MCF 10A (cell line): ENCODE measurements around the gene SLC26A9. TPM values are rescaled to one million over a fixed set of nuclear protein-coding genes. Genes with fewer than 3 reads are reported as not detected.

Source experiments
- BruUV-seq: library from RNA; stranded (reverse); fragments of 400-500 nt; replicated peaks from 2 replicates; lab custom pipeline; 2021; lab: Mats Ljungman, UMichigan
- CTCF ChIA-PET: fragments of 300-600 bp; sonication (Branson Sonifier 250); formaldehyde crosslinking; extraction: SDS; loops from one replicate; lab custom pipeline; 2021; ENCODE audit warnings: antibody characterized with exemption, inconsistent platforms; lab: Yijun Ruan, JAX
- POLR2A ChIA-PET: fragments of 300-600, 350-650 bp; sonication (Branson Sonifier 250); formaldehyde crosslinking; extraction: SDS; loops from one replicate; lab custom pipeline; 2020; ENCODE audit warnings: antibody characterized with exemption, inconsistent platforms; lab: Yijun Ruan, JAX
- DNase-seq: peaks from one replicate; pipeline ENCODE4 v3.0.0-alpha.2; 2018; ENCODE audit not compliant: unreplicated experiment
- H3K27ac Mint-ChIP-seq: one replicate; pipeline ENCODE4 v1.8.0; 2022; ENCODE audit warnings: mild to moderate bottlenecking, low read depth, mixed read lengths; ENCODE audit not compliant: unreplicated experiment
- H3K27me3 Mint-ChIP-seq: one replicate; pipeline ENCODE4 v1.8.0; 2022; ENCODE audit warnings: mixed read lengths; ENCODE audit not compliant: insufficient read depth, unreplicated experiment
- H3K36me3 Mint-ChIP-seq: one replicate; pipeline ENCODE4 v1.8.0; 2022; ENCODE audit warnings: mild to moderate bottlenecking, moderate library complexity, mixed read lengths; ENCODE audit not compliant: insufficient read depth, unreplicated experiment
- H3K4me1 Mint-ChIP-seq: one replicate; pipeline ENCODE4 v1.8.0; 2022; ENCODE audit warnings: mixed read lengths; ENCODE audit not compliant: insufficient read depth, unreplicated experiment
- H3K4me3 Mint-ChIP-seq: one replicate; pipeline ENCODE4 v1.8.0; 2022; ENCODE audit warnings: mild to moderate bottlenecking, moderate library complexity, mixed read lengths; ENCODE audit not compliant: unreplicated experiment
- H3K9me3 Mint-ChIP-seq: one replicate; pipeline ENCODE4 v1.8.0; 2022; ENCODE audit warnings: mixed read lengths; ENCODE audit not compliant: unreplicated experiment
- CTCF ChIP-seq: fragments of 200-600 bp; IDR thresholded peaks from one replicate; pipeline ENCODE4 v1.8.0; 2022; ENCODE audit warnings: antibody characterized with exemption, mild to moderate bottlenecking; ENCODE audit not compliant: unreplicated experiment
- intact Hi-C: fragments of 100-400 bp; cut with micrococcal nuclease; formaldehyde crosslinking; loops from 2 replicates; pipeline ENCODE4 v1.14.1; 2022
- total RNA-seq: library from RNA; stranded (reverse); gene quantifications from 2 replicates; pipeline ENCODE4 v1.2.3, GENCODE V29; 2022

SLC26A9 gene
- total RNA-seq, 1 experiment from 2014 or later: not detected

GRCh38 chr1:205965036-205965884, 22.0 kb upstream of the SLC26A9 start:
- H3K9me3 Mint-ChIP-seq: no peaks in the 10 kb centered on the region
- peaks cover 5% of the 10 kb centered on the region for H3K36me3 Mint-ChIP-seq
- H3K27ac Mint-ChIP-seq: no peak overlapping the region
- H3K27me3 Mint-ChIP-seq: peaks cover 13% of the 10 kb centered on the region
- no peak overlapping the region for H3K4me3 Mint-ChIP-seq
- TF ChIP-seq CTCF: no peak
- BruUV-seq: no TSS peak
- ChIA-PET CTCF (interaction anchor here (0.6 to 6.8 kb wide), 9 partner anchors 12 to 173 kb away, joined by 3 to 68 read pairs (median 4); no protein-coding TSS in a partner anchor), POLR2A (interaction anchor here (0.6 to 8.2 kb wide), 7 partner anchors 11 to 76 kb away, joined by 3 to 88 read pairs (median 3); no protein-coding TSS in a partner anchor)
- DNase-seq: no peak
- peaks cover 43% of the 10 kb centered on the region for H3K4me1 Mint-ChIP-seq
- intact Hi-C loops: no loop called here

GRCh38 chr1:205963352-205964155, 20.3 kb upstream of the SLC26A9 start:
- H3K4me1 Mint-ChIP-seq: peaks cover 43% of the 10 kb centered on the region
- H3K27me3 Mint-ChIP-seq: peaks cover 30% of the 10 kb centered on the region
- H3K36me3 Mint-ChIP-seq: peaks cover 5% of the 10 kb centered on the region
- intact Hi-C loops: loop anchor here (1.0 to 2.0 kb wide), 2 partner anchors 12 to 17 kb away; no protein-coding TSS in a partner anchor
- H3K27ac Mint-ChIP-seq: peak overlapping the region; percentile 1
- no peak overlapping the region for H3K4me3 Mint-ChIP-seq
- H3K9me3 Mint-ChIP-seq: no peaks in the 10 kb centered on the region
- CTCF ChIA-PET: interaction anchor here (1.1 to 8.1 kb wide), 6 partner anchors 12 to 172 kb away, joined by 3 to 68 read pairs (median 22); no protein-coding TSS in a partner anchor
- POLR2A ChIA-PET: interaction anchor here (0.6 to 8.2 kb wide), 5 partner anchors 13 to 81 kb away, joined by 3 to 88 read pairs (median 5); no protein-coding TSS in a partner anchor
- no peak for TF ChIP-seq CTCF
- peak; percentile 100 for DNase-seq
- no TSS peak for BruUV-seq

- no TSS peak for BruUV-seq
- H3K4me1 Mint-ChIP-seq: peaks cover 36% of the 10 kb centered on the region
- no peak overlapping the region for H3K4me3 Mint-ChIP-seq
- ChIA-PET POLR2A (interaction anchor here (0.6 to 8.2 kb wide), 4 partner anchors 13 to 82 kb away, joined by 3 to 88 read pairs (median 7); no protein-coding TSS in a partner anchor), CTCF (interaction anchor here (0.6 to 8.1 kb wide), 7 partner anchors 11 to 1142 kb away, joined by 3 to 58 read pairs (median 4); no protein-coding TSS in a partner anchor)
- H3K9me3 Mint-ChIP-seq: no peaks in the 10 kb centered on the region
- TF ChIP-seq CTCF: no peak
- peak overlapping the region; percentile 40 for H3K27ac Mint-ChIP-seq
- intact Hi-C loops: loop anchor here (1.0 to 2.0 kb wide), 2 partner anchors 12 to 16 kb away; no protein-coding TSS in a partner anchor
- DNase-seq: peak; percentile 54
- peaks cover 34% of the 10 kb centered on the region for H3K27me3 Mint-ChIP-seq
- no peaks in the 10 kb centered on the region for H3K36me3 Mint-ChIP-seq
These were observed 19.6 kb upstream of the SLC26A9 start for GRCh38 chr1:205962821-205963221.
